ENCODE measurements around the gene IL1RL2.

GRCh38 chr2:102208774-102209173 is 22.0 kb downstream of the IL1RL2 start:
- TF ChIP-seq CTCF (conservative IDR thresholded peaks at IDR 0.05; ENCODE audit: low read depth, low read length) (no peak), EZH2 (IDR thresholded peaks at IDR 0.05; ENCODE audit: low read length, unreplicated experiment) (no peak)

Measured in PC-3 (cell line).